Cardiac fibroblast (primary cell): ENCODE results near the gene CNN3.

Experiments used
- DNase-seq, 2 donors: peaks; one replicate each; pipeline versions ENCODE4 v3.0.0 to v3.0.0-alpha.2; 2010; ENCODE audit warnings: low read depth in 2 of 2
- H3K4me3 ChIP-seq, 2 donors: replicated peaks in 1 of 2; 1 replicate in 1 of 2; 2 replicates in 1 of 2; pipeline ENCODE4 v1.5.1; 2011; ENCODE audit warnings: low read depth in 2 of 2, low read length in 2 of 2, mild to moderate bottlenecking in 2 of 2, moderate library complexity in 1 of 2
- TF ChIP-seq, protein P1 (sequence below): IDR thresholded peaks from one replicate; pipeline ENCODE4 v1.5.1; 2011; ENCODE audit warnings: low read depth, mild to moderate bottlenecking, low read length, inconsistent platforms

Gene CNN3

GRCh38 chr1:94863919-94864318, 63.0 kb downstream of the CNN3 start:
- TF ChIP-seq, protein P1, sequence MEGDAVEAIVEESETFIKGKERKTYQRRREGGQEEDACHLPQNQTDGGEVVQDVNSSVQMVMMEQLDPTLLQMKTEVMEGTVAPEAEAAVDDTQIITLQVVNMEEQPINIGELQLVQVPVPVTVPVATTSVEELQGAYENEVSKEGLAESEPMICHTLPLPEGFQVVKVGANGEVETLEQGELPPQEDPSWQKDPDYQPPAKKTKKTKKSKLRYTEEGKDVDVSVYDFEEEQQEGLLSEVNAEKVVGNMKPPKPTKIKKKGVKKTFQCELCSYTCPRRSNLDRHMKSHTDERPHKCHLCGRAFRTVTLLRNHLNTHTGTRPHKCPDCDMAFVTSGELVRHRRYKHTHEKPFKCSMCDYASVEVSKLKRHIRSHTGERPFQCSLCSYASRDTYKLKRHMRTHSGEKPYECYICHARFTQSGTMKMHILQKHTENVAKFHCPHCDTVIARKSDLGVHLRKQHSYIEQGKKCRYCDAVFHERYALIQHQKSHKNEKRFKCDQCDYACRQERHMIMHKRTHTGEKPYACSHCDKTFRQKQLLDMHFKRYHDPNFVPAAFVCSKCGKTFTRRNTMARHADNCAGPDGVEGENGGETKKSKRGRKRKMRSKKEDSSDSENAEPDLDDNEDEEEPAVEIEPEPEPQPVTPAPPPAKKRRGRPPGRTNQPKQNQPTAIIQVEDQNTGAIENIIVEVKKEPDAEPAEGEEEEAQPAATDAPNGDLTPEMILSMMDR, result no peak
- no peak overlapping the region for H3K4me3 ChIP-seq
- peak; percentile 92 to 95 for DNase-seq

- TF ChIP-seq, protein P1, result no peak
- H3K4me3 ChIP-seq, result no peak overlapping the region
- DNase-seq, result peak; percentile 72 to 92
Measured at GRCh38 chr1:94863297-94863911, 63.5 kb downstream of the CNN3 start.

DNA sequence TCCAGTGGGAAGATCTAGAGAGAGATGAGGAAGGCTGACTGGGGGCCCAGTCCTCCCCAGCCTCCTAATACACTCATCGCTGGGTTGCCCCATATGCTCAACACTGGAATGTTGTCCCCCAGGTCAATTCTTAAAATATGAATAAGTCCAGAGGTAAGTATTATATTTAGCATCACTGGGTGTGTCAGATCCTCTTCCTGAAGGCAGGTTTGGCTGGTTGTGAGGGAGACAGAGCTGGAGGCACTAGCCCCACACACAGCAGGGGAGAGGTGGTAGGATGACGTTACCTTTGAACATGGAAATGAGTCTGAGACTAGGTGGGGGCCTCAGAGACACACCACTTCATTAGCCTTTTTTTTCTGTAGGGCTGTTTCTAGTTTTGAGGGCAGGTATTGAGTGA, 64.2 kb downstream of the CNN3 start:
- no peak for DNase-seq
- TF ChIP-seq, protein P1, result no peak
- H3K4me3 ChIP-seq, result no peak overlapping the region

- no peak overlapping the region for H3K4me3 ChIP-seq
- DNase-seq, result no peak
- TF ChIP-seq, protein P1, result no peak
Measured at GRCh38 chr1:94859174-94859573, 67.7 kb downstream of the CNN3 start.

DNA sequence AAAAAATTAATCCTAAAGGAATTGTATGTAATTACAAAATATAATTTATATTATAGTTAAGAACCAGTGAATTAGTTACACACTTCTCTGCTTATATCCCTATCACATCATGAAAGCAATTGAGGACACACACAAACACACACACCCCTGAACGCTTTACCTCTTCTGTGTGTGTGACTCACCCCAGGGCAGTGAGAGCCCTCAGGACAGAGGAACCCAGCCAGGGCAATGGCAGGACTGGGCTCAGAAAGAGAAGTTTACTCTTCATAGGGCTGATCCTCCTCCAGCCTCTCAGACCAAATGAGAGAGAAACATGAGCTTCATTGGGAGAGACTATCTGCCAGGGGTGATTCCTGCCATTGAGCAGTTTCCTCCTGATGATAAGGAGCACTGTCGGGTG, 68.6 kb downstream of the CNN3 start:
- TF ChIP-seq, protein P1, result no peak
- H3K4me3 ChIP-seq, result no peak overlapping the region
- DNase-seq, result peak in 1 of 2 donors; percentile 18

DNA sequence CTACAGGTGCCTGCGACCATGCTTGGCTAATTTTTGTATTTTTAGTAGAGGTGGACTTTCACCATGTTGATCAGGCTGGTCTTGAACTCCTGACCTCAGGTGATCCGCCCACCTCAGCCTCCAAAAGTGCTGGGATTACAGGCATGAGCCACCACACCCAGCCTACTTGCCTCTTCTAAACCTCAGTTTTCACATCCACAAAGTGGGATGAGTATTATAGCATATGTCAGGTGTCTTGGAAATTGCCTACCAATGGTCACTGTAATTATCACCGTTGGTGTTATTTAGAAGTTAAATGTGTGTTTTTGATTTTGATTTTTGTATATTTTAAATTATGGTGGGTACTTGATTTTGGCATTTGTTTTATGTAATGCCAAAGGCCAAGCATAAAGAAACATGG, 70.0 kb downstream of the CNN3 start:
- TF ChIP-seq, protein P1, result no peak
- DNase-seq, result no peak
- H3K4me3 ChIP-seq, result no peak overlapping the region

DNA sequence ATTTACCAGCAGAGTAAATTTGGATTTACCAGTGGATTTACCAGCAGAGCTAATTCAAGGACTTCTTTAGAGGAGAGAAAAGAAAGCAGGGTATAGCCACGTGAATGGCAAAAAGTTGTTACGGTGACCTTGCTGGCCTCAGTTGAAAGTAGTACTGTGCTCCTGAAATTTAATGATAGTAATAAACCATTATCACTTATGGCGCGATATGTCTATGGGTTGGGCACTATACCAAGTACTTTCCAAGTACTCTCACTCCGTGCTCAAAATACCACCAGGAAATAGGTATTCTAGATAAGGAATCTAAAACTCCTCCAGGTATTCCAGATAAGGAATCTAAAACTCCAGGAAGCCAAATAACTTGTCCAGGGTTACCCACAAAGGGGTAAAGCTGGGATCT, 70.9 kb downstream of the CNN3 start:
- no peak for DNase-seq
- TF ChIP-seq, protein P1, result no peak
- no peak overlapping the region for H3K4me3 ChIP-seq
